Sigmoid colon (tissue), 4 donors: Measurements from ENCODE around the gene CCDC57.

Experiments used
- CTCF ChIP-seq, 4 experiments: fragments of 450-650 bp in 3 of 4; fragments of 200-600 bp in 1 of 4; IDR thresholded peaks; one replicate each; pipeline ENCODE4 v1.5.1; 2016 to 2019; ENCODE audit warnings: antibody characterized with exemption in 4 of 4, mild to moderate bottlenecking in 3 of 4, moderate library complexity in 2 of 4
- EP300 ChIP-seq, 4 donors: sonication (generic); formaldehyde crosslinking; IDR thresholded peaks; one replicate each; pipeline ENCODE4 v1.6.1; 2017; ENCODE audit warnings: antibody characterized with exemption in 4 of 4
- POLR2A ChIP-seq, 2 donors: fragments of 450-650 bp; IDR thresholded peaks; one replicate each; pipeline ENCODE4 v1.6.1; 2016; ENCODE audit warnings: antibody characterized with exemption in 2 of 2, mild to moderate bottlenecking in 2 of 2, moderate library complexity in 2 of 2
- POLR2AphosphoS5 ChIP-seq, 4 donors: sonication (generic); formaldehyde crosslinking; IDR thresholded peaks; one replicate each; pipeline ENCODE4 v1.6.1; 2017; ENCODE audit warnings: antibody characterized with exemption in 4 of 4

GRCh38 chr17:82160075-82160474 is 52.6 kb downstream of the CCDC57 start:
- no peak for TF ChIP-seq CTCF (IDR thresholded peaks at IDR 0.05)
- TF ChIP-seq POLR2A (IDR thresholded peaks at IDR 0.05): no peak
- TF ChIP-seq EP300 (IDR thresholded peaks at IDR 0.05): no peak
- TF ChIP-seq POLR2AphosphoS5 (IDR thresholded peaks at IDR 0.05): no peak
